NCI-H2107 (cell line): ENCODE data around the gene DDX1.

Experiments used
- DNase-seq: peaks from one replicate; lab custom pipeline; 2025; lab: John Stamatoyannopoulos, UW

The DDX1 gene

GRCh38 chr2:15630121-15630977, 38.7 kb downstream of the DDX1 start:
- no peak for DNase-seq

GRCh38 chr2:15630978-15631719, 39.5 kb downstream of the DDX1 start:
- DNase-seq, result no peak

GRCh38 chr2:15631883-15632282, 40.2 kb downstream of the DDX1 start:
- DNase-seq, result no peak

GRCh38 chr2:15633043-15633970, 41.6 kb downstream of the DDX1 start:
- DNase-seq, result no peak

GRCh38 chr2:15633971-15634346, 42.3 kb downstream of the DDX1 start:
- DNase-seq, result no peak

- no peak for DNase-seq
Observed at GRCh38 chr2:15634846-15635490, 43.3 kb downstream of the DDX1 start.

- no peak for DNase-seq
Observed at GRCh38 chr2:15636972-15637785, 45.5 kb downstream of the DDX1 start.

GRCh38 chr2:15638720-15639119, 47.1 kb downstream of the DDX1 start:
- no peak for DNase-seq

- no peak for DNase-seq
Observed at GRCh38 chr2:15639323-15640251, 47.9 kb downstream of the DDX1 start.

- DNase-seq, result no peak
Observed at GRCh38 chr2:15640261-15640711, 48.6 kb downstream of the DDX1 start.

GRCh38 chr2:15640784-15641183, 49.1 kb downstream of the DDX1 start:
- DNase-seq, result no peak

- no peak for DNase-seq
Observed at GRCh38 chr2:15641530-15641982, 49.9 kb downstream of the DDX1 start.

GRCh38 chr2:15642011-15642814, 50.5 kb downstream of the DDX1 start:
- no peak for DNase-seq

GRCh38 chr2:15642815-15643500, 51.3 kb downstream of the DDX1 start:
- no peak for DNase-seq

GRCh38 chr2:15643791-15644585, 52.3 kb downstream of the DDX1 start:
- DNase-seq, result no peak

GRCh38 chr2:15645300-15645699, 53.6 kb downstream of the DDX1 start:
- no peak for DNase-seq

GRCh38 chr2:15645720-15646385, 54.2 kb downstream of the DDX1 start:
- DNase-seq, result no peak
